K562 (cell line): Measurements from ENCODE around the gene KLHL22. TPM values are rescaled to one million over a fixed set of nuclear protein-coding genes. Genes with fewer than 3 reads are reported as not detected.

Experiments used
- CBX5 ChIP-seq: IDR thresholded peaks from 2 replicates; pipeline ENCODE4 v1.6.1; 2014; ENCODE audit warnings: low read depth, borderline replicate concordance
- FOXK1 ChIP-seq: sonication (generic); formaldehyde crosslinking; IDR thresholded peaks from 2 replicates; pipeline ENCODE4 v1.8.0; 2022; ENCODE audit warnings: missing genetic modification reagents, mild to moderate bottlenecking, borderline replicate concordance
- GMEB1 ChIP-seq: fragments of 250-450 bp; sonication (Bioruptor Pico); IDR thresholded peaks from 2 replicates; pipeline ENCODE4 v1.4.0; 2020; ENCODE audit warnings: mild to moderate bottlenecking
- HNRNPUL1 ChIP-seq: fragments of 200-400 bp; formaldehyde crosslinking; IDR thresholded peaks from 2 replicates; pipeline ENCODE4 v1.6.1; 2017; ENCODE audit warnings: low read length
- KAT2B ChIP-seq: IDR thresholded peaks from one replicate; pipeline ENCODE4 v1.6.1; 2012; ENCODE audit warnings: low read depth, mild to moderate bottlenecking, control low read depth, inconsistent platforms, low read length, moderate library complexity
- MED1 ChIP-seq: sonication (generic); formaldehyde crosslinking; IDR thresholded peaks from 2 replicates; pipeline ENCODE4 v1.8.1; 2023; ENCODE audit warnings: missing genetic modification reagents, borderline replicate concordance
- MIER1 ChIP-seq: fragments of 450-650 bp; IDR thresholded peaks from 2 replicates; pipeline ENCODE4 v1.6.1; 2016; ENCODE audit warnings: antibody characterized with exemption, mild to moderate bottlenecking, low read depth
- MTF1 ChIP-seq: fragments of 250-450 bp; sonication (Bioruptor Pico); IDR thresholded peaks from 2 replicates; pipeline ENCODE4 v1.9.0; 2021; ENCODE audit warnings: moderate library complexity, mild to moderate bottlenecking, inconsistent platforms, borderline replicate concordance
- MYBL2 ChIP-seq, 2 experiments: fragments of 450-650 bp in 1 of 2; sonication (generic) in 1 of 2; formaldehyde crosslinking in 1 of 2; IDR thresholded peaks; 2 replicates each; pipeline versions ENCODE4 v1.6.1 to v1.8.1; 2017 to 2022; ENCODE audit warnings: borderline replicate concordance in 1 of 2, inconsistent platforms in 1 of 2, low read depth in 1 of 2, mild to moderate bottlenecking in 1 of 2, missing genetic modification reagents in 1 of 2, moderate library complexity in 1 of 2
- RB1 ChIP-seq: fragments of 450-650 bp; IDR thresholded peaks from 2 replicates; pipeline ENCODE4 v1.6.1; 2017; ENCODE audit warnings: low read depth, mild to moderate bottlenecking
- SMAD4 ChIP-seq: fragments of 250-450 bp; sonication (Bioruptor Pico); conservative IDR thresholded peaks from 2 replicates; pipeline ENCODE4 v1.8.0; 2021; ENCODE audit warnings: inconsistent platforms, mild to moderate bottlenecking, moderate library complexity
- SRF ChIP-seq, 2 experiments: fragments of 250-450, 450-650 bp in 1 of 2; sonication (Bioruptor Pico) in 1 of 2; sonication (generic) in 1 of 2; formaldehyde crosslinking; IDR thresholded peaks; 2 replicates each; pipeline versions ENCODE4 v1.5.0 to v1.5.1; 2020 to 2022; ENCODE audit warnings: mild to moderate bottlenecking in 1 of 2, missing genetic modification reagents in 1 of 2
- ZBTB7A ChIP-seq: IDR thresholded peaks from 2 replicates; pipeline ENCODE4 v1.6.1; 2011; ENCODE audit warnings: low read depth, mild to moderate bottlenecking, low read length, moderate library complexity, borderline replicate concordance; ENCODE audit not compliant: control insufficient read depth
- ZNF324 ChIP-seq: fragments of 250-450 bp; sonication (Bioruptor Pico); IDR thresholded peaks from 2 replicates; pipeline ENCODE4 v1.4.0; 2020; ENCODE audit warnings: mild to moderate bottlenecking
- ZNF57 ChIP-seq: fragments of 450-650 bp; formaldehyde crosslinking; IDR thresholded peaks from 2 replicates; pipeline ENCODE4 v1.4.0; 2020; ENCODE audit warnings: mild to moderate bottlenecking, moderate library complexity
- ZNF655 ChIP-seq: fragments of 250-450 bp; sonication (Bioruptor Pico); IDR thresholded peaks from 2 replicates; pipeline ENCODE4 v1.5.0; 2021
- ZNF717 ChIP-seq: fragments of 250-450 bp; sonication (Bioruptor Pico); IDR thresholded peaks from 2 replicates; pipeline ENCODE4 v1.5.0; 2021
- polyA plus RNA-seq, 8 experiments: library from polyadenylated mRNA; depleted of rRNA in 4 of 8; stranded (reverse) in 5 of 8; unstranded in 3 of 8; fragments of >200 nt; fragmentation: Nextera tagmentation in 2 of 8; fragmentation: Illumina TruSeq in 1 of 8; extraction: Ambion mirVana in 2 of 8; extraction: Trizol in 1 of 8; gene quantifications; 2 replicates each; pipeline versions ENCODE4 v1.2.1 to v1.2.3, GENCODE V29; 2011 to 2014; ENCODE audit warnings: inconsistent platforms in 1 of 8, missing spikeins in 1 of 8
- total RNA-seq, 7 experiments: library from RNA; depleted of rRNA in 6 of 7; stranded (reverse); fragments of >200 nt in 6 of 7; fragmentation: Illumina TruSeq in 2 of 7; extraction: Trizol in 2 of 7; gene quantifications; 2 replicates each; pipeline versions ENCODE4 v1.2.1 to v1.2.3, GENCODE V29; 2011 to 2021; ENCODE audit warnings: low replicate concordance in 1 of 7
- TF ChIP-seq, protein P1 (sequence below): fragments of 250-450 bp; sonication (Bioruptor Pico); IDR thresholded peaks from 2 replicates; pipeline ENCODE4 v1.4.0; 2020; ENCODE audit warnings: mild to moderate bottlenecking, moderate library complexity
- TF ChIP-seq, protein P2 (sequence below): fragments of 450-650 bp; IDR thresholded peaks from 2 replicates; pipeline ENCODE4 v1.6.1; 2016; ENCODE audit warnings: borderline replicate concordance

Gene KLHL22
- total and polyA plus RNA-seq, 9 of the 15 experiments (the other 6 are each of a cell fraction or from before 2014, with no cell fraction given): 1.3 to 25.6 (median 15.2) TPM

- TF ChIP-seq ZBTB7A (peak; percentile 87), MED1 (CRISPR knock-in tag) (no peak), FOXK1 (CRISPR knock-in tag) (no peak), CBX5 (no peak; the same call in 1 of the 2 replicates), ZNF57 (no peak), HNRNPUL1 (no peak), RB1 (peak; percentile 92), MTF1 (CRISPR knock-in tag) (no peak), SRF (CRISPR knock-in tag; IDR thresholded peaks at IDR 0.05) (peak in 1 of 2 experiments; percentile 54; a peak in 1 of 4 replicates), MIER1 (peak; percentile 59), SMAD4 (CRISPR knock-in tag) (peak; percentile 52), ZNF717 (CRISPR knock-in tag) (no peak), MYBL2 (IDR thresholded peaks at IDR 0.05; ENCODE audit: low read depth) (no peak), MYBL2 (CRISPR knock-in tag; IDR thresholded peaks at IDR 0.05; ENCODE audit: borderline replicate concordance) (peak; percentile 85; the same call in 1 of the 2 replicates), ZNF655 (CRISPR knock-in tag) (no peak), ZNF324 (no peak), KAT2B (no peak), GMEB1 (CRISPR knock-in tag) (peak; percentile 32)
- TF ChIP-seq, protein P1, sequence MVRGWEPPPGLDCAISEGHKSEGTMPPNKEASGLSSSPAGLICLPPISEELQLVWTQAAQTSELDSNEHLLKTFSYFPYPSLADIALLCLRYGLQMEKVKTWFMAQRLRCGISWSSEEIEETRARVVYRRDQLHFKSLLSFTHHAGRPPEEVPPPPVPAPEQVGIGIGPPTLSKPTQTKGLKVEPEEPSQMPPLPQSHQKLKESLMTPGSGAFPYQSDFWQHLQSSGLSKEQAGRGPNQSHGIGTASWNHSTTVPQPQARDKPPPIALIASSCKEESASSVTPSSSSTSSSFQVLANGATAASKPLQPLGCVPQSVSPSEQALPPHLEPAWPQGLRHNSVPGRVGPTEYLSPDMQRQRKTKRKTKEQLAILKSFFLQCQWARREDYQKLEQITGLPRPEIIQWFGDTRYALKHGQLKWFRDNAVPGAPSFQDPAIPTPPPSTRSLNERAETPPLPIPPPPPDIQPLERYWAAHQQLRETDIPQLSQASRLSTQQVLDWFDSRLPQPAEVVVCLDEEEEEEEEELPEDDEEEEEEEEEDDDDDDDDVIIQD: 0 out of 2 replicates have a peak, but pooled peaks have one; percentile 22
- TF ChIP-seq, protein P2, sequence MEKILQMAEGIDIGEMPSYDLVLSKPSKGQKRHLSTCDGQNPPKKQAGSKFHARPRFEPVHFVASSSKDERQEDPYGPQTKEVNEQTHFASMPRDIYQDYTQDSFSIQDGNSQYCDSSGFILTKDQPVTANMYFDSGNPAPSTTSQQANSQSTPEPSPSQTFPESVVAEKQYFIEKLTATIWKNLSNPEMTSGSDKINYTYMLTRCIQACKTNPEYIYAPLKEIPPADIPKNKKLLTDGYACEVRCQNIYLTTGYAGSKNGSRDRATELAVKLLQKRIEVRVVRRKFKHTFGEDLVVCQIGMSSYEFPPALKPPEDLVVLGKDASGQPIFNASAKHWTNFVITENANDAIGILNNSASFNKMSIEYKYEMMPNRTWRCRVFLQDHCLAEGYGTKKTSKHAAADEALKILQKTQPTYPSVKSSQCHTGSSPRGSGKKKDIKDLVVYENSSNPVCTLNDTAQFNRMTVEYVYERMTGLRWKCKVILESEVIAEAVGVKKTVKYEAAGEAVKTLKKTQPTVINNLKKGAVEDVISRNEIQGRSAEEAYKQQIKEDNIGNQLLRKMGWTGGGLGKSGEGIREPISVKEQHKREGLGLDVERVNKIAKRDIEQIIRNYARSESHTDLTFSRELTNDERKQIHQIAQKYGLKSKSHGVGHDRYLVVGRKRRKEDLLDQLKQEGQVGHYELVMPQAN: peak; percentile 65
Observed at GRCh38 chr22:20429254-20430100, 66.1 kb downstream of the KLHL22 start (continued).
